Glutamatergic neuron (in vitro differentiated cells): Measurements from ENCODE around the gene PFDN5. TPM values are rescaled to one million over a fixed set of nuclear protein-coding genes. Genes with fewer than 3 reads are reported as not detected.

Experiments used
- DNase-seq: peaks from one replicate; pipeline ENCODE4 v3.0.0; 2022
- H3K27ac Mint-ChIP-seq: one replicate; pipeline ENCODE4 v1.8.0; 2020; ENCODE audit warnings: mild to moderate bottlenecking, mixed read lengths, inconsistent platforms; ENCODE audit not compliant: unreplicated experiment
- H3K27me3 Mint-ChIP-seq: one replicate; pipeline ENCODE4 v1.8.0; 2020; ENCODE audit warnings: mild to moderate bottlenecking, moderate library complexity, mixed read lengths, inconsistent platforms; ENCODE audit not compliant: unreplicated experiment
- H3K36me3 Mint-ChIP-seq: one replicate; pipeline ENCODE4 v1.8.0; 2020; ENCODE audit warnings: mild to moderate bottlenecking, mixed read lengths, inconsistent platforms; ENCODE audit not compliant: unreplicated experiment
- H3K4me1 Mint-ChIP-seq: one replicate; pipeline ENCODE4 v1.8.0; 2020; ENCODE audit warnings: mild to moderate bottlenecking, low read depth, mixed read lengths, inconsistent platforms; ENCODE audit not compliant: unreplicated experiment
- H3K4me3 Mint-ChIP-seq: one replicate; pipeline ENCODE4 v1.8.0; 2020; ENCODE audit warnings: mild to moderate bottlenecking, mixed read lengths, inconsistent platforms; ENCODE audit not compliant: unreplicated experiment
- H3K9me3 Mint-ChIP-seq: one replicate; pipeline ENCODE4 v1.8.0; 2020; ENCODE audit warnings: mild to moderate bottlenecking, moderate library complexity, mixed read lengths, inconsistent platforms; ENCODE audit not compliant: unreplicated experiment
- total RNA-seq: library from RNA; stranded (reverse); fragmentation: NEBNext Ultra II Directional; extraction: Animal tissue kit (Norgen Biotek cat#: 25700); gene quantifications from one replicate; pipeline ENCODE4 v1.2.1, GENCODE V29; 2021; ENCODE audit not compliant: unreplicated experiment
- TF ChIP-seq, protein P1 (sequence below): fragments of 200-600 bp; sonication (generic); IDR thresholded peaks from one replicate; pipeline ENCODE4 v1.5.0; 2021; ENCODE audit not compliant: partially characterized antibody, unreplicated experiment

PFDN5 gene
- total RNA-seq, 1 donor from 2014 or later, result 292 TPM

DNA sequence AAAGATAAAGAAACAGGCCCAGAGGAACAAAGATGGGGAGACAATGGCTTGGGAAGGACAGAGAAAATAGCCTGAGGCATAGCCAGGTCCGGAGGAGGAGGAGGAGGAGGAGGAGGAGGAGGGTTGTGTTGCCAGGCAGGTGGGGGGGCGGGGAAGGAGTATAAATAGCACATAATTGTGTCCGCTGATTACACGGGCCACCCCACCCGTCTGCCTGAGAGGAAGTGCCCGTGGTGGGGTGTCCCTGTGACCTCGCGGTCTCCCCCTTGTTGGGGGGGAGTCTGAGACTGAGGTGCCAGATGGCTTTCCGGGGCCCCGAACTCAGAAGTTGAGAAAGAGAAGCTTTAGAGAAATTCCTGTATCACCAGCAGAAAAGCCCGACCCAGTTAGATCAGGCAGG is 42.7 kb downstream of the PFDN5 start:
- H3K4me1 Mint-ChIP-seq, result peaks cover 8% of the 10 kb centered on the region
- peaks cover 5% of the 10 kb centered on the region for H3K9me3 Mint-ChIP-seq
- DNase-seq, result no peak
- peak overlapping the region; percentile 6 for H3K4me3 Mint-ChIP-seq
- no peak overlapping the region for H3K27ac Mint-ChIP-seq
- TF ChIP-seq, protein P1, sequence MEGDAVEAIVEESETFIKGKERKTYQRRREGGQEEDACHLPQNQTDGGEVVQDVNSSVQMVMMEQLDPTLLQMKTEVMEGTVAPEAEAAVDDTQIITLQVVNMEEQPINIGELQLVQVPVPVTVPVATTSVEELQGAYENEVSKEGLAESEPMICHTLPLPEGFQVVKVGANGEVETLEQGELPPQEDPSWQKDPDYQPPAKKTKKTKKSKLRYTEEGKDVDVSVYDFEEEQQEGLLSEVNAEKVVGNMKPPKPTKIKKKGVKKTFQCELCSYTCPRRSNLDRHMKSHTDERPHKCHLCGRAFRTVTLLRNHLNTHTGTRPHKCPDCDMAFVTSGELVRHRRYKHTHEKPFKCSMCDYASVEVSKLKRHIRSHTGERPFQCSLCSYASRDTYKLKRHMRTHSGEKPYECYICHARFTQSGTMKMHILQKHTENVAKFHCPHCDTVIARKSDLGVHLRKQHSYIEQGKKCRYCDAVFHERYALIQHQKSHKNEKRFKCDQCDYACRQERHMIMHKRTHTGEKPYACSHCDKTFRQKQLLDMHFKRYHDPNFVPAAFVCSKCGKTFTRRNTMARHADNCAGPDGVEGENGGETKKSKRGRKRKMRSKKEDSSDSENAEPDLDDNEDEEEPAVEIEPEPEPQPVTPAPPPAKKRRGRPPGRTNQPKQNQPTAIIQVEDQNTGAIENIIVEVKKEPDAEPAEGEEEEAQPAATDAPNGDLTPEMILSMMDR, result no peak
- H3K27me3 Mint-ChIP-seq, result peaks cover 2% of the 10 kb centered on the region
- no peaks in the 10 kb centered on the region for H3K36me3 Mint-ChIP-seq

DNA sequence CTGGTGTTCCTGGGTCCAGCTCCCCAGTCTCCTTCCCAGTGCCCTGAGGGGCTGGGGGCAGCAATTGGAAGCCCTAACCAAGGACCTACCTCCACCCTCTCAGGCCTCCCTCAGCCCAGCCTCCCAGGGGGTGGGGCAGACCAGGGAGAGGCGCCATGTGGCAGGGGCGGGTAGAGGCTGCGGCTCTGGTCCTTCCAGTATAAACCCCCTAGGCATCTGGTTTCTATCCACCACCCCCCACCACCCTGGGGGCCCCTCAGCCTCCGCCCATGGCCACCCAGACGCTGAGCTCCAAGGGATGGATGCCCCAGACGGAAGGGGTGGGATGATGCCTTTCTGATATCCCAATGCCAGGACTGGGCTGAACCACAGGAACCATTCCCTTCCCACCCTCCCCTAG is 43.6 kb downstream of the PFDN5 start:
- Mint-ChIP-seq H3K4me1 (peaks cover 8% of the 10 kb centered on the region), H3K36me3 (no peaks in the 10 kb centered on the region), H3K9me3 (peaks cover 4% of the 10 kb centered on the region), H3K27me3 (peaks cover 2% of the 10 kb centered on the region), H3K4me3 (no peak overlapping the region), H3K27ac (no peak overlapping the region)
- TF ChIP-seq, protein P1, result no peak
- DNase-seq, result no peak

DNA sequence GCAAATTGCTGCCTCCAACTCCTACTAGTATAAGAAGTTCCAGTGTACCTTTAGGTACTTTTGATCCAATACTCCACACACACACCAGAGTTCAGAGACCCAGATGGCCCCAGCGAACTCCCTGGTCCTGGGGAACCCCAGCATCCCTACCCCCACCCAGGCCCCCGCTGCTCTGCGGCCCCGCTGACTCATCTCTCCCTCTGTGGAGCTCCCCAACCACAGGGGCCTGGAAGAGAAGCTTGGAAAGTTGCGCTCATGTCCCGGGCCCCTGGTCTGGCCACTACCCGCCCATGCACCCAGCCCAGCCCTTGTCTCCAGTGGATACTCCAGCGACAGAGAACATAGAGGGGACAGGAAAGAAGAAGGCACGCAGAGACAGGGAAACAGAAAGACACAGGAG is 45.1 kb downstream of the PFDN5 start:
- no peak overlapping the region for H3K4me3 Mint-ChIP-seq
- peaks cover 6% of the 10 kb centered on the region for H3K9me3 Mint-ChIP-seq
- no peak for DNase-seq
- no peaks in the 10 kb centered on the region for H3K36me3 Mint-ChIP-seq
- H3K27ac Mint-ChIP-seq, result no peak overlapping the region
- peaks cover 8% of the 10 kb centered on the region for H3K4me1 Mint-ChIP-seq
- H3K27me3 Mint-ChIP-seq, result peaks cover 2% of the 10 kb centered on the region
- TF ChIP-seq, protein P1, result no peak

DNA sequence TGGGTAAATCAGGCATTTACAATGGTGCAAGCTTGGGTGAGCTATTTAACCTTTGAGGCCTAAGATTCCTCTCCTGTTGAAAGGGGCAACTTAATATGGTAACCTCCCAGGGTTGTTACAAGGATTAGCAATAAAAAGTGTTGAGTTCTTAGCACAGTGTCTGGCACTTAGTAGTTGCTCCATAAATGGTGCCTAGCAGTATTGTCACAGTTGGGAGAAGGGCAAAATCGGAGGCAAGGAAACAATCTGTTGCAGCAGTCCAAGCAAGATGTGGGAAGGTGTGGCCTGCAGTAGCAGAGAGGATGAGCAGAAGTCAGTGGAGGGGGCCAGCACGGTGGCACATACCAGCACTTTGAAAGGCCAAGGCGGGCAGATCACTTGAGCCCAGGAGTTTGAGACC is 48.1 kb downstream of the PFDN5 start:
- Mint-ChIP-seq H3K36me3 (no peaks in the 10 kb centered on the region), H3K9me3 (peaks cover 5% of the 10 kb centered on the region)

DNA sequence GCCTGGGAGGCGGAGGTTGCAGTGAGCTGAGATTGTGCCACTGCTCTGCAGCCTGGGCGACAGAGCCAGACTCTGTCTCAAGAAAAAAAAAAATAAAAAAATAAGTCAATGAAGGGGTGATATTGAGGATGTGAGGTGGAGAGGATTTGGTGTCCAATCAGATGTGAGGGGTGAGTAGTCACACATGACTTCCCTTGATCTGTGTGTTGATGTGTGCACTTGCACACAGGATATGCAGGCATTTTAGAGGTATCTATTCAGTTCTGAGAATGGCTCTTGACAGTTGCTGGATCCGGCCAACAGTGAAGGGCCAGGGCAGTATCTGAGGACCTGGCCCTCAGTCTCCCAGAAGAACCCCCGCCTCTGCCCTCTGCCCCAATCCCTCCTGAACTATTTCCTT is 48.6 kb downstream of the PFDN5 start:
- Mint-ChIP-seq H3K27me3 (peaks cover 3% of the 10 kb centered on the region), H3K4me3 (peak overlapping the region; percentile 61), H3K4me1 (peaks cover 5% of the 10 kb centered on the region), H3K36me3 (no peaks in the 10 kb centered on the region), H3K9me3 (peaks cover 7% of the 10 kb centered on the region), H3K27ac (no peak overlapping the region)
- TF ChIP-seq, protein P1, result no peak
- DNase-seq, result no peak

More for the DNA sequence above, 48.1 kb downstream of the PFDN5 start:
- Mint-ChIP-seq H3K4me1 (peaks cover 5% of the 10 kb centered on the region), H3K4me3 (peak overlapping the region; percentile 50), H3K27me3 (peaks cover 3% of the 10 kb centered on the region), H3K27ac (no peak overlapping the region)
- no peak for DNase-seq
- TF ChIP-seq, protein P1, result no peak
